Neural progenitor cell (in vitro differentiated cells): Measurements from ENCODE around the gene TOX2.

Experiments
- CTCF ChIP-seq: fragments of 200-600 bp; sonication (generic); IDR thresholded peaks from 2 replicates; pipeline ENCODE4 v1.5.1; 2017; ENCODE audit warnings: antibody characterized with exemption, mild to moderate bottlenecking
- EZH2 ChIP-seq: fragments of 200-600 bp; sonication (generic); IDR thresholded peaks from 2 replicates; pipeline ENCODE4 v1.6.1; 2017; ENCODE audit warnings: antibody characterized with exemption, mild to moderate bottlenecking, moderate library complexity

DNA sequence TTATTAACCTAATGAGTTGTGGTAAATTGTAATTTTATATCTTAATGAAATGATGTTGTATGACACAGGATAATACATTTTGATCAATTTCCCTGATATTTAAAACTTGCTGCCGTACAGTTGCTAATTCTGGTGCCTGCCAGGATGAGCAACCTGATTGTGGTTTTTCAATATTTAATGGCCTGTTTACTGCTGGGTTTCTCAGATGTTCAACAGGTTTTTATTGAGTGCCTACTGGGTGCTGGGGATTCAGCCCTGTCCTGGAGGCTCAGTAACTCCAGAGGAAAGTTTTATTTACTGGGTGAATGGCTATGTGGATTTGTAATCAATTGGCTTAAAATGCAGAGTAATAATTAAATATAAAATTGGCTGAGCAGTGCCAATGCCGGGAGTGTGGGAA lies 8.0 kb downstream of the TOX2 start:
- TF ChIP-seq CTCF = no peak
- no peak for TF ChIP-seq EZH2
